ENCODE data around the gene CCDC73. TPM values are rescaled to one million over a fixed set of nuclear protein-coding genes. Genes with fewer than 3 reads are reported as not detected.

CCDC73 gene
- total and polyA plus RNA-seq, 10 of the 15 experiments (the other 5 are each of a cell fraction or from before 2014, with no cell fraction given): 0.05 to 0.57 (median 0.14) TPM

GRCh38 chr11:32843544-32843943 is 49.1 kb upstream of the CCDC73 start:
- Histone ChIP-seq H3K4me1 (ENCODE audit: control insufficient read depth, insufficient read depth, low read length) (no peaks in the 10 kb centered on the region), H3K4me3 (no peak overlapping the region), H3K27me3 (replicated peaks in 1 of 2; ENCODE audit: control insufficient read depth in 2 of 2, insufficient read depth in 2 of 2, low read length in 1 of 2) (no peaks in the 10 kb centered on the region), H3K9ac (ENCODE audit: control insufficient read depth, insufficient read depth, low read length) (no peak overlapping the region), H3K9me3 (replicated peaks; ENCODE audit: control insufficient read depth, insufficient read depth, low read length) (no peaks in the 10 kb centered on the region), H3K79me2 (ENCODE audit: control insufficient read depth, insufficient read depth, low read length) (no peaks in the 10 kb centered on the region), H3K27ac (ENCODE audit: control insufficient read depth, insufficient read depth) (no peak overlapping the region), H3K36me3 (ENCODE audit: control insufficient read depth in 2 of 2, insufficient read depth in 2 of 2, low read length in 1 of 2) (no peaks in the 10 kb centered on the region), H4K20me1 (ENCODE audit: control insufficient read depth, insufficient read depth) (no peaks in the 10 kb centered on the region), H3K4me2 (ENCODE audit: control insufficient read depth, insufficient read depth) (no peak overlapping the region), H2AFZ (ENCODE audit: control insufficient read depth, low read depth, low read length) (no peak overlapping the region)
- no TSS peak for BruUV-seq (replicated peaks)
- ChIA-PET CTCF (interaction anchor here (1.4 to 2.0 kb wide), 4 partner anchors 8 to 34 kb away, joined by 3 to 8 read pairs (median 5); no protein-coding TSS in a partner anchor), SMC1A (ENCODE audit: uncharacterized antibody, unreplicated experiment) (interaction anchor here (1.1 kb wide), 1 partner anchor 10 kb away, joined by 3 read pairs; no protein-coding TSS in a partner anchor), RAD21 (ENCODE audit: unreplicated experiment) (no interaction called here), POLR2A (no interaction called here)
- FAIRE-seq (no peak), DNase-seq (ENCODE audit: low read depth, low spot score) (no peak), ATAC-seq (no peak)
- in situ Hi-C loops (cut with MboI) (no loop called here), intact Hi-C loops (cut with micrococcal nuclease; ENCODE audit: unreplicated experiment) (no loop called here)
- 59% methylated on average over 3 of the region's 3 CpGs for WGBS (ENCODE audit: insufficient coverage, insufficient replicate concordance, low lambda C conversion rate, missing lambda C conversion rate)
- no peak for TF ChIP-seq POU2F2 (IDR thresholded peaks at IDR 0.05; ENCODE audit: borderline replicate concordance, low read depth, low read length)
- no peak for TF ChIP-seq FOS (IDR thresholded peaks at IDR 0.05; ENCODE audit: borderline replicate concordance, extremely low read depth, insufficient read length)
- no peak for TF ChIP-seq USF1 (IDR thresholded peaks at IDR 0.05; ENCODE audit: borderline replicate concordance, extremely low read length, insufficient read depth, low read depth, low read length)
- no peak for TF ChIP-seq MAX (IDR thresholded peaks at IDR 0.05; ENCODE audit: low read depth, low read length)
- no peak for TF ChIP-seq IRF5 (IDR thresholded peaks at IDR 0.05; ENCODE audit: borderline replicate concordance)
- TF ChIP-seq RBBP5 (conservative IDR thresholded peaks at IDR 0.05): no peak
- no peak for TF ChIP-seq ZBTB33 (IDR thresholded peaks at IDR 0.05)
- no peak for TF ChIP-seq IRF4 (IDR thresholded peaks at IDR 0.05; ENCODE audit: low read depth, low read length)
- no peak for TF ChIP-seq HDGF (IDR thresholded peaks at IDR 0.05)
- TF ChIP-seq USF2 (IDR thresholded peaks at IDR 0.05; ENCODE audit: borderline replicate concordance, low read depth, low read length): no peak
- no peak for TF ChIP-seq BCL3 (IDR thresholded peaks at IDR 0.05; ENCODE audit: borderline replicate concordance, insufficient read depth, low read depth, low read length, poor library complexity, severe bottlenecking)
- no peak for TF ChIP-seq SP1 (IDR thresholded peaks at IDR 0.05; ENCODE audit: low read depth, low read length)
- TF ChIP-seq NFYA (IDR thresholded peaks at IDR 0.05; ENCODE audit: borderline replicate concordance, low read depth, low read length): no peak

Measured in GM12878 (cell line).